Measurements from ENCODE around the gene CLEC2B.

The CLEC2B gene

DNA sequence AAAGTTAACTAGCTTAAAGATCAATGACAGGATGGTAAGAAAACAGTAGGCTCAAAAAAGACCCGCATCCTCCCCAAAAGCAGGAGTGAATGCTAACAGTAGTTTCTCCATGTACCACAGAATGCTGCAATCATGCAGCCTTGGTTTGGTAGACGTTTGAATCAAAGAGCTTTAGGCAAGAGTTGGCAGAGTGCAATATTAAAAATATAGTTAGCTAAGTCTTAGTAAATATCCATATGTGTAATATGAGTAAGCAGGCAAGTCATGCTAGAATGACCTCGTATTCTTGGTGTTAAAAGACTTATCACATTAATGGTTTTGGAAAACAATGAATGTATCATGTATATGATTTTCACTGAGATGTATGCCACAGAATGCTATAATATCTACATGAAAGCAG, 60.6 kb downstream of the CLEC2B start:
- no peak for DNase-seq (ENCODE audit: low read depth)

- DNase-seq (ENCODE audit: low read depth): no peak
These were observed 62.4 kb downstream of the CLEC2B start for GRCh38 chr12:9806714-9807113.

DNA sequence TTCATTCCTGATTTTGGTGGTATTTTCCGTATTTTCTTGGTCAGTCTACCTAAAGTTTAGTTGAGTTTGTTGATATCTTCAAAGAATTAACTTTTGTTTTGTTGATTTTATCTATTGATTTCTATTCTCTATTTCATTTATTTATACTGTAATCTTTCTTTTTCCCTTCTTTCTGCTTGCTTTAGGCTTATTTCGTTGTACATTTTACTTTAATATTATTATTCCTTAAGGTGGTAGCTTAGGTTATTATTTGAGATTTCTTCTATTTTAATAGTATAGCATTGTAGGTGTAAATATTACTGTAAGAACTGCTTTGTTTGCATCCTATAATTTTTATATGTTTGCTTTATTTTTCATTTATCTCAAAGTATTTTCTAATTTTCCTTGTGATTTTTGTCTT, 63.3 kb downstream of the CLEC2B start:
- no peak for DNase-seq (ENCODE audit: low read depth)
